SKM-1 (cell line): ENCODE results near the gene HNRNPCL2.
"Not testable (repeated sequence)": the region's sequence is repeated elsewhere in the genome, so short reads cannot be mapped to it uniquely, and the experiment has no call there.

Source experiments
- DNase-seq: peaks from one replicate; lab custom pipeline; 2025; ENCODE audit not compliant: unreplicated experiment; lab: John Stamatoyannopoulos, UW

The HNRNPCL2 gene

DNA sequence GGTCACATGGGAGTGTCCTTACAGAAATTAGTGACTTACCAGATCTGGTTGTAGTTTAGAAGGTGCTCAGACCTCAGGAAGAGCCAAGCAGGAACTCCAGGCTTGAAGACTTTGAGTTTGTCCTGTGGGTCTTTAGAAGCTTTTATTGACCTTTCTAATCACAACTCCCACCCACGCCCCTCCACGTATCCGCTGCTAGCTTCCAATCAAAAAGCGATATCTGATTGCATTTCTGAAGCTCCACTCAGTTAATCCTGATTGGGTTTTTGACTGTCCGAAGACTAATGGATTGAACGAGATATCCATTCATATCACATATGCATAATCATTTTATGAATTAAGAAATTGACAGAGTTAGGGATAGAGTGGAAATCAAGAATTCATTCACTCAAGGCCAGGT is at the start of gene HNRNPCL2:
HNRNPCL2 (minus strand) TSS at position 101 of the 400 bp plus-strand sequence. CDS start 454 bp downstream, outside the sequence.
- not testable (repeated sequence) for DNase-seq

DNA sequence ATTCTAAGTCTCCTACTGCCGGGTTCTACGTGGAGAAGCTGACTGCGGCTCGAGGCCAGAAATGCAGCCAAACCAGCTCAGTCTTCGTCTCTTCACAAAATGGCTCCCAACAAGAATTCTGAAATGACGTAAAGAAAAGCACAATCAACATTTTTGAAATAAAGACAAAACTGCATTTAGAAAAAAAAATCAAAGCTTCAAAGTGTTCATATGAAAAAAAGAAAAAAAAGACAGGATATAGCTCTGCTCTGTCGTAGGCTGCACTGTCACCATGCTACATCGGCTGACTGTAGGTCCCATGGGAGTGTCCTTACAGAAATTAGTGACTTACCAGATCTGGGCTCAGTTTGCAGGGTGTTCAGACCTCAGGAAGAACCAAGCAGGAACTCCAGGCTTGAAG is 48.9 kb upstream of the HNRNPCL2 start, which contains the start of gene HNRNPCL4:
HNRNPCL4 (minus strand) TSS at position 101 of the 400 bp plus-strand sequence. CDS start 164 bp downstream, outside the sequence.
- DNase-seq, result not testable (repeated sequence)

GRCh38 chr1:13155909-13156308 is 39.3 kb upstream of the HNRNPCL2 start, which contains the start of gene PRAMEF26:
PRAMEF26 (minus strand) TSS chr1:13156009; CDS start chr1:13153095, 2,914 bp downstream.
- DNase-seq, result not testable (repeated sequence)

GRCh38 chr1:13070474-13070873 is 46.2 kb downstream of the HNRNPCL2 start, which contains the start of gene PRAMEF25:
PRAMEF25 (plus strand) TSS chr1:13070774; CDS start chr1:13073694, 2,920 bp downstream.
- DNase-seq, result not testable (repeated sequence)
